Neutrophil (primary cell): ENCODE data around the gene LEKR1.
"Not testable (repeated sequence)": the region's sequence is repeated elsewhere in the genome, so short reads cannot be mapped to it uniquely, and the experiment has no call there.

ENCODE experiments used
- H3K27ac ChIP-seq: fragments of 200-600 bp; sonication (generic); 2 replicates; pipeline ENCODE4 v1.5.1; 2016; ENCODE audit warnings: mild to moderate bottlenecking, moderate library complexity
- H3K27me3 ChIP-seq: fragments of 200-600 bp; sonication (generic); 2 replicates; pipeline ENCODE4 v1.6.0; 2016; ENCODE audit warnings: mild to moderate bottlenecking
- H3K36me3 ChIP-seq: fragments of 200-600 bp; sonication (generic); 2 replicates; pipeline ENCODE4 v1.5.1; 2017
- H3K4me1 ChIP-seq, 2 experiments: fragments of 200-600 bp in 1 of 2; sonication (generic) in 1 of 2; 1 replicate in 1 of 2; 2 replicates in 1 of 2; pipeline versions ENCODE4 v1.5.1 to v1.6.1; 2013 to 2016; ENCODE audit warnings: low read depth in 1 of 2, low read length in 1 of 2, mild to moderate bottlenecking in 1 of 2, moderate library complexity in 1 of 2; ENCODE audit not compliant: control insufficient read depth in 1 of 2, insufficient read depth in 1 of 2
- H3K4me3 ChIP-seq, 2 experiments: fragments of 200-600 bp in 1 of 2; sonication (generic) in 1 of 2; 1 replicate in 1 of 2; 2 replicates in 1 of 2; pipeline ENCODE4 v1.5.1; 2013 to 2016; ENCODE audit warnings: low read depth in 1 of 2, low read length in 1 of 2, mild to moderate bottlenecking in 1 of 2, moderate library complexity in 1 of 2
- H3K9me3 ChIP-seq: fragments of 200-600 bp; sonication (generic); 2 replicates; pipeline ENCODE4 v1.5.1; 2016
- TF ChIP-seq, protein P1 (sequence below): fragments of 200-600 bp; sonication (generic); IDR thresholded peaks from 2 replicates; pipeline ENCODE4 v1.5.1; 2016; ENCODE audit warnings: antibody characterized with exemption

Gene LEKR1

DNA sequence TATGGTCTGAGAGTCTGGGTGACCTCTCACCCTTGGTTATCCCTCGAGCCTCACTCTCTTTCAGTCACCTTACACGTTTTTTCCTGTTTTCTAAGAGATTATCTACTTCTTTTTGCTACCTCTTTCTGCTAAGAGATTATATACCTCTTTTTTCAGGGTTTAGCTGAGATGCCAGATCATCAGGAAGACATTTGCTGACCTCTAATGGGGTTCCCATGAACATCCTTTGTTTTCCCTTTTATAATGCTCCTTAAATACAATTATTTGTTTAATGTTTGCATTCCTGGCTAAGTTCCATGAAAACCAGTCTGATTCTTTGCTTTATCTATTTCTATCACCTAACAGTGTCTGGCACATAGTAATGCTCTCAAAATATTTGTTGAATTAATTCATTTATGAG, 39.6 kb downstream of the LEKR1 start:
- TF ChIP-seq, protein P1, sequence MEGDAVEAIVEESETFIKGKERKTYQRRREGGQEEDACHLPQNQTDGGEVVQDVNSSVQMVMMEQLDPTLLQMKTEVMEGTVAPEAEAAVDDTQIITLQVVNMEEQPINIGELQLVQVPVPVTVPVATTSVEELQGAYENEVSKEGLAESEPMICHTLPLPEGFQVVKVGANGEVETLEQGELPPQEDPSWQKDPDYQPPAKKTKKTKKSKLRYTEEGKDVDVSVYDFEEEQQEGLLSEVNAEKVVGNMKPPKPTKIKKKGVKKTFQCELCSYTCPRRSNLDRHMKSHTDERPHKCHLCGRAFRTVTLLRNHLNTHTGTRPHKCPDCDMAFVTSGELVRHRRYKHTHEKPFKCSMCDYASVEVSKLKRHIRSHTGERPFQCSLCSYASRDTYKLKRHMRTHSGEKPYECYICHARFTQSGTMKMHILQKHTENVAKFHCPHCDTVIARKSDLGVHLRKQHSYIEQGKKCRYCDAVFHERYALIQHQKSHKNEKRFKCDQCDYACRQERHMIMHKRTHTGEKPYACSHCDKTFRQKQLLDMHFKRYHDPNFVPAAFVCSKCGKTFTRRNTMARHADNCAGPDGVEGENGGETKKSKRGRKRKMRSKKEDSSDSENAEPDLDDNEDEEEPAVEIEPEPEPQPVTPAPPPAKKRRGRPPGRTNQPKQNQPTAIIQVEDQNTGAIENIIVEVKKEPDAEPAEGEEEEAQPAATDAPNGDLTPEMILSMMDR, result no peak
- H3K36me3 ChIP-seq, result no peaks in the 10 kb centered on the region
- no peaks in the 10 kb centered on the region for H3K9me3 ChIP-seq
- H3K4me1 ChIP-seq, result no peaks in the 10 kb centered on the region
- H3K4me3 ChIP-seq, result no peak overlapping the region
- no peak overlapping the region for H3K27ac ChIP-seq
- H3K27me3 ChIP-seq, result no peaks in the 10 kb centered on the region

DNA sequence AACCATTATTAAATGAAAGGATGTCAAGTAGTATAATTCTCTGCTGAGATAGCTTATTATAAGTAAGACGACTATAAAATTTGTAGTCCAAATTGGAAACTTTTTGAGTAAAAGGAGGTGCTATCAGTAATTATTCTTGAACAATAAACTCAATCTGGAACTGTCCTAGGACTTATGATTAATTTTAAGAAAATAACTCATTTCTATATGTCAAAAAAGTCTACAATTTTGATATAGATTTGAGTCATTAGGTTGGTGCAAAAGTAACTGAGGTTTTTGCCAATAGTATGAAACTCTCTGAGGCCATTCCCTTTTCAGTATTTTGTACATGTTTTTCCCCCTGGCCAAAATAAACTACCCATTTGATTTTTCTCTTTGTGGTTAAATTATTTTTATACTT, 41.0 kb downstream of the LEKR1 start:
- Histone ChIP-seq H3K27ac (no peak overlapping the region), H3K4me1 (no peaks in the 10 kb centered on the region), H3K27me3 (no peaks in the 10 kb centered on the region), H3K9me3 (no peaks in the 10 kb centered on the region), H3K4me3 (no peak overlapping the region), H3K36me3 (no peaks in the 10 kb centered on the region)
- TF ChIP-seq, protein P1, result no peak

DNA sequence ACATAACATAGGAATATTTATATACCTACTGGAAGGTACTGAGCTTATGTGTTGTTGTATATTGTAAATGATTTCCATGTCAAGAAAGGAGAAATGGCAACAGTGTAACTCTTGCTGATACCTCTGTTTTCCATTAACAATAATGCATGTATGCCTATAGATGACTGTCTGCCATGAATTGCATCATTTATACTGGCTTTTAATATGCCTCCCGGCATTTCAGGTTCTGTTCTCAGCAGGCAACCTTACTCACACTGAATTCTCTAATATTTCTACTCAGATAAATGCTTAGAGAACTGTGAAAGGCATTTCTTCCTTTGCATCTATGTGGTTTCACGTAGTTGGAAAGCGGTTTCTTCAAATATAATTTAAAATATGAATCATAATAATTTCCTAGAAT, 41.8 kb downstream of the LEKR1 start:
- Histone ChIP-seq H3K27ac (no peak overlapping the region), H3K4me1 (no peaks in the 10 kb centered on the region)
- TF ChIP-seq, protein P1, result no peak

DNA sequence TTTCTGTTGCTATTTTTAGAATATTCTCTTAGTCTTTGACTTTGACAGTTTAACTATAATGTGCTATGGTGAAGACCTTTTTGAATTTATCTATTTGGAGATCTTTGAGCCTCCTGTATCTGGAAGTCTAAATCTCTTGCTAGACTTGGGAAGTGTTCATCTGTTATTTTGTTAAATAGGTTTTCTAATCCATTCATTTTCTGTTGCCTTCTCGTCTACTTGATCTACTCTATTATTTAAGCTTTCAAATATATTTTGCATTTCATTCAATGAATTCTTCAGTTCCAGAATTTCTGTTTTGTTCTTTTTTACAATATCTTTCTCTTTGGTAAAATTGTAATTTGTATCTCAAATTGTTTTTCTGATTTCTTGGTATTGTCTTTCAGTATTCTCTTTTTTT, 47.8 kb downstream of the LEKR1 start:
- Histone ChIP-seq H3K27ac (no peak overlapping the region), H3K4me3 (no peak overlapping the region), H3K36me3 (no peaks in the 10 kb centered on the region), H3K9me3 (no peaks in the 10 kb centered on the region), H3K27me3 (no peaks in the 10 kb centered on the region), H3K4me1 (no peaks in the 10 kb centered on the region)
- TF ChIP-seq, protein P1, result no peak

More for the DNA sequence above, 41.8 kb downstream of the LEKR1 start:
- Histone ChIP-seq H3K9me3 (no peaks in the 10 kb centered on the region), H3K36me3 (no peaks in the 10 kb centered on the region), H3K27me3 (no peaks in the 10 kb centered on the region), H3K4me3 (no peak overlapping the region)

DNA sequence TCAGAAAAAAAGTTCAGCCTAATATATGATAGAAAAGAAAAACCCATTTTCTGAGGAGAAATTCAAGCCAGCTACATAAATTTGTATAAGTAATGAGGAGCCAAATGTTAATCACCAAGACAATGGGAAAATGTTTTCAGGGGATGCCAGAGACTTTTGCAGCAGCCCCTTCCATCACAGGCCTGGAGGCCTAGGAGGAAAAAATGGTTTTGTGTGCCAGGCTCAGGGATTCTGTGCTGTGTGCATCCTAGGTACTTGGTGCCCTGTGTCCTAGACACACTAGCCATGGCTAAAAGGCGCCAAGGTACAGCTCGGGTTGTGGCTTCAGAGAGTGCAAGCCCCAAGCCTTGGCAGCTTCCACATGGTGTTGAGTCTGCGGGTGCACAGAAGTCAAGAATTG, 53.3 kb downstream of the LEKR1 start:
- not testable (repeated sequence) for H3K27me3 ChIP-seq, H3K27ac ChIP-seq, H3K4me3 ChIP-seq

DNA sequence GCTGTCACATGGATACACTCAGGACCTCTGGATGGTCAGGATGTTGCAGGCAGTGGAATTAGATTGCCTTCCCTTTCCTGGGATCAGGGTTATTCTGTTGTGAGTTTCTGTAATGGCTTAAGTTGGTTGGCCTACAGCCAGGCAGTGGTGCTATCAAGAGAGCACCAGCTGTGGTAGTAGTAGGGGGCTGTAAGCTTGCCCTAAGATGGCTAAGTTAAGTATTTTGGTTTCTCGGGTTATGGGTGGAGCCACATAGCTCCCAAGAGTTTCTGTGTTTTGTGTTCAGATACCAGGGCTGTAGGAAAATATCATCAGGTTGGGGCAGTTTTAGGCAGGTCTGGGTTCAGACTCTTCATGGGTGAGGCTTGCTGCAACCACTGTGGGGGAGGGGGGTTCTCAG, 59.6 kb downstream of the LEKR1 start:
- Histone ChIP-seq H3K27me3 (no peaks in the 10 kb centered on the region), H3K4me3 (no peak overlapping the region), H3K36me3 (no peaks in the 10 kb centered on the region), H3K27ac (no peak overlapping the region), H3K4me1 (no peaks in the 10 kb centered on the region), H3K9me3 (no peaks in the 10 kb centered on the region)
- TF ChIP-seq, protein P1, result no peak

More for the DNA sequence above, 53.3 kb downstream of the LEKR1 start:
- not testable (repeated sequence) for H3K4me1 ChIP-seq, H3K9me3 ChIP-seq, H3K36me3 ChIP-seq
